HS-5 (cell line): ENCODE data around the gene IL18RAP.

Source experiments
- DNase-seq: peaks from one replicate; pipeline ENCODE4 v3.0.0-alpha.2; 2012; ENCODE audit warnings: low read depth

Gene IL18RAP

GRCh38 chr2:102460467-102460866 lies 37.5 kb downstream of the IL18RAP start:
- no peak for DNase-seq

GRCh38 chr2:102461188-102461587 lies 38.2 kb downstream of the IL18RAP start:
- no peak for DNase-seq

- DNase-seq: no peak
Measured at GRCh38 chr2:102463160-102463559, 40.2 kb downstream of the IL18RAP start.

- DNase-seq: no peak
Measured at GRCh38 chr2:102470168-102470567, 47.2 kb downstream of the IL18RAP start.

- DNase-seq: peak; percentile 13
Measured at GRCh38 chr2:102473020-102473419, 50.1 kb downstream of the IL18RAP start, which contains the start of gene SLC9A4. Gene SLC9A4, plus strand, starts transcription at chr2:102473226. Its CDS starts 534 bp downstream, at chr2:102473760.

GRCh38 chr2:102473631-102474030 lies 50.7 kb downstream of the IL18RAP start:
- DNase-seq: no peak

- DNase-seq: no peak
Measured at GRCh38 chr2:102474785-102475184, 51.8 kb downstream of the IL18RAP start.

GRCh38 chr2:102478686-102479470 lies 55.9 kb downstream of the IL18RAP start:
- no peak for DNase-seq

- peak; percentile 13 for DNase-seq
Measured at GRCh38 chr2:102480285-102481195, 57.6 kb downstream of the IL18RAP start.

- DNase-seq: no peak
Measured at GRCh38 chr2:102481931-102482330, 59.0 kb downstream of the IL18RAP start.

- no peak for DNase-seq
Measured at GRCh38 chr2:102483086-102483485, 60.1 kb downstream of the IL18RAP start.

GRCh38 chr2:102484310-102485061 lies 61.5 kb downstream of the IL18RAP start:
- DNase-seq: no peak

GRCh38 chr2:102485147-102485785 lies 62.3 kb downstream of the IL18RAP start:
- no peak for DNase-seq

- no peak for DNase-seq
Measured at GRCh38 chr2:102486941-102487702, 64.2 kb downstream of the IL18RAP start.

- peak; percentile 40 for DNase-seq
Measured at GRCh38 chr2:102487761-102488462, 65.0 kb downstream of the IL18RAP start.

- DNase-seq: no peak
Measured at GRCh38 chr2:102489646-102490045, 66.7 kb downstream of the IL18RAP start.

GRCh38 chr2:102492006-102492405 lies 69.0 kb downstream of the IL18RAP start:
- DNase-seq: no peak

- DNase-seq: no peak
Measured at GRCh38 chr2:102494570-102494969, 71.6 kb downstream of the IL18RAP start.

- no peak for DNase-seq
Measured at GRCh38 chr2:102498414-102498813, 75.5 kb downstream of the IL18RAP start.

GRCh38 chr2:102499558-102499957 lies 76.6 kb downstream of the IL18RAP start:
- no peak for DNase-seq
